Fibroblast of villous mesenchyme (primary cell): ENCODE measurements around the gene MAGI2. TPM values are rescaled to one million over a fixed set of nuclear protein-coding genes. Genes with fewer than 3 reads are reported as not detected.

ENCODE experiments used
- DNase-seq: peaks from one replicate; pipeline ENCODE4 v3.0.0-alpha.2; 2010; ENCODE audit warnings: low read depth
- H3K4me3 ChIP-seq: 2 replicates; pipeline ENCODE4 v1.5.1; 2011; ENCODE audit warnings: low read depth, mild to moderate bottlenecking, low read length
- CTCF ChIP-seq: IDR thresholded peaks from 2 replicates; pipeline ENCODE4 v1.5.1; 2012; ENCODE audit warnings: low read depth, mild to moderate bottlenecking, low read length; ENCODE audit not compliant: insufficient read depth
- total RNA-seq: library from RNA; depleted of rRNA; stranded (reverse); fragments of >200 nt; gene quantifications from 2 replicates; pipeline ENCODE4 v1.2.3, GENCODE V29; 2012

Gene MAGI2
- total RNA-seq, 1 donor: 24.6 TPM

GRCh38 chr7:77995717-77996116 is 1457.8 kb downstream of the MAGI2 start:
- no peak for DNase-seq
- H3K4me3 ChIP-seq: no peak overlapping the region
- TF ChIP-seq CTCF: peak; percentile 25

- no peak for DNase-seq
- no peak overlapping the region for H3K4me3 ChIP-seq
- TF ChIP-seq CTCF: no peak
Observed at GRCh38 chr7:77993838-77994237, 1459.6 kb downstream of the MAGI2 start.

- TF ChIP-seq CTCF: no peak
- no peak for DNase-seq
- H3K4me3 ChIP-seq: no peak overlapping the region
Observed at GRCh38 chr7:77991656-77992055, 1461.8 kb downstream of the MAGI2 start.

- TF ChIP-seq CTCF: no peak
- H3K4me3 ChIP-seq: no peak overlapping the region
- peak; percentile 5 for DNase-seq
Observed at GRCh38 chr7:77989981-77990566, 1463.4 kb downstream of the MAGI2 start.

- no peak for DNase-seq
- TF ChIP-seq CTCF: no peak
- no peak overlapping the region for H3K4me3 ChIP-seq
Observed at GRCh38 chr7:77985974-77986339, 1467.5 kb downstream of the MAGI2 start.

- TF ChIP-seq CTCF: no peak
- no peak for DNase-seq
- no peak overlapping the region for H3K4me3 ChIP-seq
Observed at GRCh38 chr7:77985232-77985973, 1468.1 kb downstream of the MAGI2 start.
